ENCODE measurements around the gene MCU.
"Not testable (repeated sequence)": the region's sequence is repeated elsewhere in the genome, so short reads cannot be mapped to it uniquely, and the experiment has no call there.

Gene MCU

DNA sequence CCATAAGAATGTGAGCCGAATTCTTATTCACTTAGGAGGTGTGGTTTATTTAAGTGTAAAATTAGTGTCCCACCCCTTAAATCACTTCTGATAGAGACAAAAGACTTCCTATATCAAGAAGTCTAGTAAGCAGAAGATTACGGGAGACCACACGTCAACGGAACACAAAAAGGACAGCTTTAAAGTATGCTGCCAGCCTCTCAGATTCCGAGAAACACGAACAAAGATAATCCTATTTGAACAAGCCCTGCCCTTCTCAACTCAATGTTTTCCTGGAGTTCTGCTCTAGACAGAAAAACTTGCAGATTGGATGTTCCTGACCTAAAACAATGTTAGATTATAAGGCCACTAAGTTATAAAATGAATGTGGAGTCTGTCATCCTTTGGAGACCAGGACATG, 4.9 kb upstream of the MCU start:
- no peak for DNase-seq

DNA sequence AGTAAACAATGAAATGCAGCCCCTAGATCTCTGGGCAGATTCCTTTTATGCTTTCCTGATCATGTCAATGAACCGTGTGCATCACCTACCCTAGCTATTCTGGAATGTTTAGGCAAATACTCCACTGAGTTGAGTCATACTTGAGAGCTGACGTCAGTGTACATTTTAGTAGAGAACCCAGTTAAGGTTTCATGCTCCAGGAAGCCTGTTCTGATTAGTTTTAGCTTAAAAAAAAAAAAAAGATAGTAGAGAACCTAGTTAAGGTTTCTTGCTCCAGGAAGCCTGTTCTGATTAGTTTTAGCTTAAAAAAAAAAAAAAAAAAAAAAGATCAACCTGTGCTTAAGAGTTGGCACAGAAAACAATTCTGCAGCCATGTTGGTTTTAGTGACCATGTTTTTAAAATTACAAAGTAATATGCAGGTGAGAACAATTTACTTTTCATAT, 3.7 kb upstream of the MCU start:
- peak; percentile 94 for DNase-seq

DNA sequence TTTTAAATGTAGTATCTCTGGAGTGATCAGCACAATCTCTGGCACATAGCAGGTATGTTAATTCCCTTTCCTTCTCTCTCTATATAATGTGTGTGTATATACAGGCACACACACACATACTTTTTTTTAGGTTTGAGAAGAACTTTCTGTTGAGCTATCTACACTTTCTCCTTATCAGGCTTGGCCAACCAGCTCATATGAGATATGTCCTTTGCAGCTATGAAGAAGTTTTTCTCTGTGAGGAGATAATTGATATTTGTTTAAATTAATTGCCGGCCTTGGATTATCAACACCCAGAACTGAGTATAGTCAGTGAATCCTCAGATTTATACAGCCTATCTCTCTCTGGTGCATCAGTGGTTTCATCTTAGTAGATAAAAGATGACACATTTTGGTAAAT, 2.3 kb upstream of the MCU start:
- DNase-seq, result no peak

DNA sequence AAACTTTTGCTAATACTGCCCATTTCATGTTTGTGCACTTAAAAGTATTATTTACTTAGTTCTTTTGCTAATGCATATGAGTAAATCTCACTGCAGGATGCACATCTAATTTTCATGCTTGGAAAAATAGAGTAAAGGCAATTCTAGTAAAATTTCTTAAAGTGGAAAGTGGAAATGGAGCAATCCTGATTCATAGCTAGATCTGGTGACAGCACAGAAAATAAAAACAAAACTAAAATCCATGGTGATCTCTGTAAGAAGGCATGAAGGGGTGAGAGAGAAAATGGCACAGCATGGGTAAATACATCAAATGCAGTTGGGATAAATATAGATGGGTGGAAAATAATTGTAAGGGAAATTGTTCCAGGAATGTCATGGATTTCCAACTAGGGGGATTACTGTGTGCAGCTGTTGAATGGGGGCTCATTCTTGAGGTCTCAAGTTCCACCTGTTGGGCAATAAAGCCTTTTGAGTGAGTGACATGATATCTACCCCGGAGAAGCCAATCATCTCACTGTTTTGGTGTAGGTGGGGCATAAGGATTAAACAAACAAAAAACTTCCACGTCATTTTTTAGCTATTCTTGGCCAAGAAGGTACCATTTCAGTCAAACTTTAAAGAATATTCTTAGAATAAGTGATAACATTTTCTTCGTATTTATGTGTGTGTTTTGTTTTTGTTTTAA, 1.7 kb upstream of the MCU start:
- no peak for DNase-seq

DNA sequence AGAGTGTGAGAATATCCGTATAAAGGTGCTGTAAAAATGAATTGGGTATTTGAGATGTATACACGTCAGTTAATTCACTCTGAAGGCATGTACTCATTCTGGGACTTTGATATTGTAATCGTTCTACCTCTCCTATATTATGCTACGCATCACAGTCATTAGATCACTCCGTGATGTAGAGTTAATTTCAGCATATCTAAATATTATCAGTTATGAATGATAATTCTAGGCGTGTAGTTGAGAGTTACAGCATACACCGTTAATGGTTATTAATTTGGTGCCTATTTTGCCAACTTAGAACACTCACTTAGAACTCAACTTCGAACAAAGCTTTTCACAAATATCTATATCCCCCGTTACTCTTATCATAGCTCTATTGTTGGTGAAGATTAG, 477 bp upstream of the MCU start:
- no peak for DNase-seq

DNA sequence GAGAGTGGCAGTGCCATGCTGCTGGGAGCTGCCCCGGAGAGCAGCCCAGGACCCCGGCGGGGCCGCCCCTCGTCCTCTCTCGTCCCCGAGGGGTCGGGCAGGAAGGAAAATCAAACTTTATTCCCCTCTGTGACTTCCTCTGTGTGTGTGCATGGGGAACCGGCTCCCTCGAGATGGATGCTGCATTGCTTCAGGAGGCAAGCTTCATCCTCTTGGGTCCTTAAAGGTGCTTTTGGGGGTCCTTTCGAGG, 726 bp downstream of the MCU start:
- DNase-seq, result no peak

DNA sequence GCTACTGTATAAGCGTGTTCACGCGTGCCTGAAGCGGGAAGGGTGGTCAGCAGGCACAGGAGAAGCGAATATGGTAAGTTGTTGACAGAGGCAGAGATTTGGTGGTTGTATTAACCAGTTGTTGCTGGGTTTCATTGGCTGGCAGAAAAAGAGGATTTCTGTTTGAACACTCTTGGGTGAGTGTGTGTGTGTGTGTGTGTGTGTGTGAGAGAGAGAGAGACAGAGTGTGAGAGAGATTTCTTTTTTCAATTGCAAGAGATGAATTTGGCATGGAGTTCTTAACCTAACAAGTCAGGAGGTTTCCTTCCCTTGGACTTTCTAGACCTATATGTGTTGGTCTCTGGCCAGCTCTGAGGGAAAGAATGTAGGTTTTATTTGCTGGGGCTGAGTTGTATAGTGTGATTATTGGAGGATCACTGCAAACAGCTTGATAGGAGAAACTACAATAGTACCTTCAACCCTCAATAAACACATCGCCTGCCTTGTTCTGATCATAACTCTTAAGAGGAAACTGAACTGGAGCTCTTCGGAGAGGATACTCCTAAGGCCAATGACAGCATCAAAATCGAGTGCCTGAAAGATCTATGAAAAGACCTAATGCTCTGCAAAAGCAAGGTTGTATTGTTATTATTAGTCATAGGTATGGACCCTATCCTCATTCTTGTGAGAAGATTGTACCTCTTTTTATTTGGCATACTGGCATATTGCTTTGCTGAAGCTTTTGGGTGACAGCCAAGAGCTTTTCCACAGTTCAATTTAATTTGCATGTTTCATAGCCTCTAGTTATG, 1.2 kb downstream of the MCU start:
- DNase-seq, result peak; percentile 46

DNA sequence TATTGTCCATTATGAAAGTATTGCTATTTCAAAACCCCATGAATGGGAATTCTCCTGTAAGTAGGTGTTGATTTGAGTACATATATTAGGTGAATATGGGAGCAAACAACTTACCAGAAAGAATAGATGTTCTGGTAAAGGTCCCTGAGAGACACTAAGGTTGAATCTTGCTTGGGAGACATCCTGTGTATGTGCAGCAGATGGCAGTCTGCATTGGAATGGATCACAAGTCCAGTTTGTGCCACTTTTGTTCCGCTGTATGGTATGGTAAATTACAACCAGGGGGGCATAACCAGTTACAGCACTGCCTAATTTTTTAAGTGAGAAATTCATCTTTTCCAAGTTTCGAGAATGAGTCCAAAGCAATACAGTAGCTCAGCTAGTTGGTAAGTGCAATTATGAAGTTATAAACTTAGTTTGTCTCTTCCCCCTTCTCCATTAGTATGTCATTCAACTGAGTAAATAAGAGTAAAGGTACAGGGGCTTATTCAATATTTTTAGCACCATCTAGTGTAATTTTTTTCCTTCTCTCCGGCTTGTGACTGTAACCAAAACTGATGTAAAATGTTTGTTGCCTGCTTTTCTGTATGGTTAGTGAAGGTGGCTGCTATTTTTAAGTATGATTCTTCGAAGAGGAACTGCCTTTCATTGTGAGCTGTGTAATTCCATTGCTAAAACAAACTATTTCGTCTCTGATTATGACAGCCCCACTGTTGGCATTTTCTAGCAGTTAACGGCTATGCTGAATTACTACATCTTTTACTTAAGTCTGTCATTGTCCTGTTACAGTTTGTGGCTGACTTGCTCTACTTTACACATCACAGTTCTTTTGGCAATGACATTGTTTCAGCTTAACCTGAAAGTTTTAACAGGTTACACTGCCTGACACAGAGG, 2.8 kb downstream of the MCU start:
- DNase-seq, result peak; percentile 61

DNA sequence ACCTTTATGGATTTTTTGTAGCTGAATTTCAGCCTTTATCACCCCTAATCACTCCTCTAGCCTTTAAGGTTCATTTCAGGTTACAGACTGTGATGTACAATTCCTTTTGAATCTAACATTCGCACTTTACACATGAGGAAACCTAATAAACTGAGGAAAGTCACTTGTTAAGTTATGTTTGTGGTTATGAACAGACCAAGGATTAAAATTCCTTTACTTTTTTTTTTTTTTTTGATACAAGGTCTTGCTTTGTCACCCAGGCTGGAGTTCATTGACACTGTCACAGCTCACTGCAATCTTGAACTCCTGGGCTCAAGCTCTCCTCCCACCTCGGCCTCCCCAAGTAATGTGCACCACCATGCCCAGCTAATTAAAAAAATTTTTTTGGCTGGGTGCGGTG, 3.6 kb downstream of the MCU start:
- no peak for DNase-seq

DNA sequence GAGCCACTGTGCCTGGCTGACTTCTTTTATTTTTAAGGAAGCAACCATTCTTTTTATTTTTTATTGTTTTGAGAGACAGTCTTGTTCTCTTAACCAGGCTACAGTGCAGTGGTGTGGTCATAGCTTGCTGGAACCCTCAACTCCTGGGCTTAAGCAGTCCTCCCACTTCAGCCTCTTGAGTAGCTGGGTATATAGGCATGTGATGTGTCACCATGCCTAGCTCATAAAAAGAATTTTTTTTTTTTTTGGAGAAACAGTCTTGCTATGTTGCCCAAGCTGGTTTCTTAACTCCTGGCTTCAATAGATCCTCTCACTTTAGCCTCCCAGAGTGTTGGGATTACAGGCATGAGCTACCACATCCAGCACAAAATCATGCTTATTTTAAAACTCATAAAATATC, 5.8 kb downstream of the MCU start:
- peak; percentile 64 for DNase-seq

DNA sequence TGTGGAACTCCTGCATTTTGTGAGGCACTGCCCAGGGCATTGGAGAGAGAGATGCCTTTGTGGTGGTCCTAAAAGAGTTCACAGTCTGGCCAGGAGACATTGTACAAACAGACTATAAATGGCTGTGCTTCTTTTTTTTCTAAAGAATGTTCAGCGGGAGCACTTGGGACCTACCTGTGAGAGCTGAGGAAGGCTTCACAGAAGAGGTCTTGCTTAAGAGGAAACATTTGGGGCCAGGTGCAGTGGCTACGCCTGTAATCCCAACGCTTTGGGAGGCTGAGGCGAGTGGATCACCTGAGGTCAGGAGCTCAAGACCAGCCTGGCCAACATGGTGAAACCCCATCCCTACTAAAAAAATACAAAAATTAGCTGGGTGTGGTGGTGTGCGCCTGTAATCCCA, 10.5 kb downstream of the MCU start:
- DNase-seq, result not testable (repeated sequence)

DNA sequence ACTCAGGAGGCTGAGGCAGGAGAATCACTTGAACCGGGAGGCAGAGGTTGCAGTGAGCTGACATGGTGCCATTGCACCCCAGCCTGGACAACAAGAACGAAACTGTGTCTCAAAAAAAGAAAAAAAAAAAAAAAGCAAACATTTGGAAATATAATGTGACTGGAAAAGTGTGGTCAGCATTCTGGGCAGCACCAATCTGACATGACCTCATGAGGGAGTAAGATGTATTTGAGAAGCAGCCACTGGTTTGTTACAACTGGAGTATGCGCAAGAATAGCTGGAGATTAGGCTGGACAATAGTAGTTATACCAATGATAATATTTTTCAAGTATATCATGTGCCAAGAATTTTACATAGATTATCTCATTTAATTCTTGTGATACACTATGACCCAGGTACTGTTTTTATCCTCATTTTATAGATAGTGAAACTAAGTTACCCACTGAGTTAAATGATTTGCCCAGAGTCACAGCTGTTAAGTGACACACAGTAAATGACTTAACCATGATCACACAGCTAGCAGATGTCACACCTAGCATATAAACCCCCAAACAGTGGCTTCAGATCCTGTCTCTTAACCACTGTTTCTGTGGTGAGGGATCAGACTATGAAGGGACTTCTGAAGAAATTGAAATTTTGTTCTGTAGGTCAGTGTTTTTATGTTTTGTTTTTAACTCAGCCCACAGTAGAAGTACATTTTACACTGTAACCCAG, 11.1 kb downstream of the MCU start:
- DNase-seq, result peak; percentile 69

DNA sequence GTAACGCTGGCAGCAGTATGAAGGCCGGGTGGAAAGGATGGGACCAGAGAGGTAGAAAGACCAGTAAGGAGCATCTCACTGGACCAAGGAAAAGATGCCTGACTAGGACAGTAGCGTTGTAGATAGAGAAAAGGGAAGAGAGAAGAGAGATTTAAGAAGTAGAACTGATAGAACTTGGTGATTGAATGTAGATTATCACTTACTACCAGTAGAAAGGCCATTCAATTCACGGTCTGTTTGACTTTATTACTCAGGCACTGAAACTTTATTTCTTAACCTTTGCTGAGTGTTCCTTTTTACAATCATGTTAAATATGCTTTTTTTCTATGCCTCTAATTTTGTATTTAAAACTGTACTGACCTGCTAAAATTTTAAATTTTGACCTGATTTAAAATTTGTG, 12.2 kb downstream of the MCU start:
- DNase-seq, result no peak

DNA sequence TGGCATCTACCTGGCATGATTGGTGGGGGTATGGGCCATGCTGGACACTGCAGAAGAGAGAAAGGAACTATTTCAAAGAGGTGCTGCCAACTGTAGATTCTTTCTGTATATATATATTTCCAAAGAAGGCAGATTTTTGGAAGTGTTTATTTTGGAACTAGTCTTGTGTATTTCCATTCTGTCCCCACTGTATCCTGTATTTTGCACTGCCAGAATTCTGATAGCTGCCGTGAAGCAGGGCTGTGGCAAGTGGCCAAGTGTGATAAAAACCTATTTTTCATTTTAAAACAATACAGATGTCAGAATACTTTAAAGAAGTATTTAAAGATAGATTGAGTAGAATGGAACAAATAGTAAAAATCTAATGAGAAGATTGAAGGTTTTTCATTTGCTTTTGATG, 17.1 kb downstream of the MCU start:
- peak; percentile 69 for DNase-seq

DNA sequence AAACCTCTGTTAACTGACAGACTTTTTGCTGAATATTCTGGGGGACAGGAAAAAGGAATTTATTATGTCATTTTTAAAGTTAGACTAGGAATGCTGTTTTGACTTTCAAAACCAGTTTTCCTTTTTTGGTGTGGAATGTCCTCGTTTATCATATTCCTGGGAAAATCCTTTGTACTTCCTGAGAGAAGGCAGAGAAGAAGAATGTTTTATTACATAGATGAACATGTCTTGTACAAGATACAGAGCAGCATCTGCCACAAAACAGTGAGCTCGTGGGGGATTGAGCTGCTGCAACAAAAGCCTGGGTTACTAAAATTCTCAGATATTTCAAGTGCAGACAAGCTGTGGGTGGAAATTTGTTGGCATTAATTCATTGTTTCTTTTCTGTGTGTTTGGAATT, 20.2 kb downstream of the MCU start:
- peak; percentile 95 for DNase-seq

DNA sequence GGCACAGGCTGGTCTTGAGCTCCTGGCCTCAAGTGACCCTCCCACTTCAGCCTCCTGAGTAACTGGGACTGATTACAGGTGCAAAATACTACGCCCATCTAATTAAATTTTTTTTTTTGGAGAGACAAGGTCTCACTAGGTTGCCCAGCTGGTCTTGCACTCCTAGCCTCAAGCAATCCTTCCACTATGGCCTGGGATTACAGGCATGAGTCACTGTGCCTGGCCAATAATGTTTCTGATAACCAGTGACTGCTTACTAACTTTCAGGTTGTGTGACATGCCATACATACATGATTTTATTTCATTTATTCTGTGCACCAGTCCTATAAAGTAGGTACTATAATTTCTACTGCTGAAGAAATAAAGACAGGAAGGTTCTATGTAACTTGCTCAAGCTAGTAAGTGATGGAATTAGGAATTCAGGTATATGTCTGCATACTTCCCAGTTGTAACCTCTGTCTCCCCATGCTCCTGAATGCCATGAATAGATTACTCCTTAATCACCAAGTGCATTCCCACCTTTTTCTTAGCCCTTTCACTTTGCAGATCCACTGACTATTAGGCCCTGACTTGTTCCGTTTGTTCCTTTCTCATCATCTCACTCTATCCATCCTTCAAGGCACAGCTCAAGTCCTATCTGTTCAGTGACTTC, 28.1 kb downstream of the MCU start:
- DNase-seq, result no peak

DNA sequence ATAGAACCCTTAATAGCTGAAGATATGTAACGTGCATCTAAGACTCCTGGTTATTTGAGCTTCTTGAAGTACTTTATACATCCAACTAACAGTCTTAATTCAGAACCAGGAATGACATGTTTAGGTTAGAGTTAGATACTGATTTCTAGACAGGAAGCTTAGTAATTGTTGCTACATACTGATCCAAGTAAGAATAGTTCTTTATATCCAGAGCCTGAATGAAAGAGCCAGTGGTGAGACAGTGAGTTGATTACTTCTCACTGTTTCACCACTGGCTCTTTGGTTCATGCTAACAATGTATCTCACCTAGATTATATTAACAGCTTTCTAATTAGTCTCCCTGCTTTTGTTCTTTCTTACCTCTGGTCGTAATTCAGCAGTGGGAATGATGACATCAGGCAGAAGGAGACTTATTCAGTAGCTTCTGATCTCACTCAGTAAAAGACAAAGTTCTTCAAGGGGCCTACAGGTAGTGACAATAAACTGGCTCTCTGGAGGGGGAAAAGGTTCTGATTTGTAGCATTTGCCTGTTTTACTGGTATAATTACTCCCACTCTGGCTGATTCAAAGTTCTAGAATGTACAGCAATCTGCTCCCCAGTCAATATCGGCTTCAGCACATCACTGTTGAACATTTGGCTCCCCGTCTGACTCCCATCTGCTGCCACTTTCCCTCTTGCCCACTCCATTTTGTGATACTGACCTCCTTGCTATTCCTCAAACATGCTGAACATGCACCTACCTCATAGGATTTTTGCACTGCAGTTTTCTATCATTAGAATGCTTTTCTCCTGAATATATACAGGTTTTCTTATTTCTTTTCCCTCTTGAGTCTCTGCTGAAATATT, 29.1 kb downstream of the MCU start:
- DNase-seq, result no peak

DNA sequence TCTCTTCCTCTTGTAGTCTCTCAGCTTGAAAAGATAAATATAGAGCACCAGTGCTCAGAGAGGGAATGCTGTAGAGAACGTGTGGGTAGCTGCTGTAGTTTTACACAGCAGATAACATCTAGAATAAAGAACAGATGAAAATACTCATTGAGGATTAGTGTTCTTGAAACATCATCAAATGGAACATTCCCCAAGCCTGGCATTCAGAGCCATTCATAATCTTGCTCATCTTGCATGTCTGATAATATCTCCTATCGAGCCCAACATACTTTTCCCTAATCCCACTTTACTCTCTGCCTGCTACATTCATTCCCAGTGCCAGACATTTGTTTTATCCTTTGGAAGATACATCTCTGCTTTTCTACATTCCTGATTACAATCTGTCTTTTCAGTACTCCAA, 35.2 kb downstream of the MCU start:
- DNase-seq, result peak; percentile 63

DNA sequence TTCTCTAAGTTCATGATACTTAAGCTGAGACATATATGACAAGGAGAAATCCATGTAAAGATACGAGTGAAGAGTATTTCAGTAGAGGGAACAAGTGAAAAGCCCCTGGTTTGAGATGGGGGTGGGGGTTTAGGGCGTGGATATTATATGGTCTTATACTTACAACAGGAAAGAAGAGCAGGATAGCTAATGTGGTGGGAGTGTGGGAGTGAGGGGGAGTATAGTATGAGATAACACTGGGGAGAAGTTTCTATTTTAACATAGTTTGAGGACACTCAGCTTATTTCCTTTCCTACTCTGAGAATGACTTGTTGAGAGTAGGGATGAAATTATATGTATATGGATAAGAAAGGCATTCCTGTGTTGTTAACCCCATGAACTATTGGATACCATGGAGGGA, 36.5 kb downstream of the MCU start:
- DNase-seq, result no peak

DNA sequence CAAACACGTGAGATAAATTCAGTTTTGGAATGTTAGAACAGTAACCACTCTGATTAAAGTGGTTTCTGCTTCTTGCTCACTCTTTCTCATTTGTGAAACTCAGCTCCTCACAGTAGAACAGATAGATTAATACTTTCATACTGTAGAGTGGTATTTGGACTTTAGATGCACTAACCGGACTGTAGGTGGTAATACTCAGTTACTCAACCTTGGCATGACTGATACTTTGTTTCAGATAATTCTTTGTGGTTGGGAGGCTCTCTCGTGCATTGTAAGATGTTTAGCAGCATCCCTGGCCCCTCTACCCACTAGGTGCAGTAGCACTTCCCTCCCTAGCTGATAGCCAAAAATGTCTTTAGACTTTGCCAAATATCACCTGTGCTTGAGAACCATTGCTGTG, 37.6 kb downstream of the MCU start:
- DNase-seq, result peak; percentile 37

DNA sequence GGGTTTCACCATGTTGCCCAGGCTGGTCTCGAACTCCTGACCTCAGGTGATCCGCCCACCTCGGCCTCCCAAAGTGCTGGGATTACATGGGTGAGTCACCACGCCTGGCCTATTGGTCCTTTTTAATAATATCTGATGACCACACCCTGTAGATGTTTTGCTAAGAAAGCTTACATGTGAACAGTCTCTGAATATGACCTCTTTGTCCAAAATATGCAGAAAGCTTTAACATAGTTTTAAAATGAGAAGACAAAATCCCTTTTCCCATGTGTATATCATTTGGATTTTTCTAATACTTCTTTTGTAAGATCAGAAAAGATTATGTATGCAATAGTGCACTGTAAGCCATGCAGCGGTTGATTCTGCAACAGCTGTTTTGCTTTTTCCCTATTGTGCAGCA, 38.5 kb downstream of the MCU start:
- peak; percentile 96 for DNase-seq

Measured in fibroblast of skin of back (primary cell).